Prostate gland (tissue), 2 donors: ENCODE measurements around the gene PSMB10.

Source experiments
- POLR2A ChIP-seq: fragments of 450-650 bp; IDR thresholded peaks from one replicate; pipeline ENCODE4 v1.6.1; 2016; ENCODE audit warnings: antibody characterized with exemption, mild to moderate bottlenecking
- POLR2AphosphoS5 ChIP-seq: sonication (generic); formaldehyde crosslinking; IDR thresholded peaks from one replicate; pipeline ENCODE4 v1.6.1; 2017; ENCODE audit warnings: antibody characterized with exemption
- TF ChIP-seq, protein P1 (sequence below), 4 experiments: fragments of 200-600 bp in 2 of 4; fragments of 450-650 bp in 2 of 4; sonication (generic) in 2 of 4; IDR thresholded peaks; 1 replicate in 3 of 4; 2 replicates in 1 of 4; pipeline ENCODE4 v1.5.1; 2016 to 2019; ENCODE audit warnings: antibody characterized with exemption in 4 of 4, mild to moderate bottlenecking in 2 of 4, moderate library complexity in 2 of 4

GRCh38 chr16:67979955-67980678, 43.5 kb upstream of the PSMB10 start, which contains the start of gene DPEP3:
- TF ChIP-seq, protein P1, sequence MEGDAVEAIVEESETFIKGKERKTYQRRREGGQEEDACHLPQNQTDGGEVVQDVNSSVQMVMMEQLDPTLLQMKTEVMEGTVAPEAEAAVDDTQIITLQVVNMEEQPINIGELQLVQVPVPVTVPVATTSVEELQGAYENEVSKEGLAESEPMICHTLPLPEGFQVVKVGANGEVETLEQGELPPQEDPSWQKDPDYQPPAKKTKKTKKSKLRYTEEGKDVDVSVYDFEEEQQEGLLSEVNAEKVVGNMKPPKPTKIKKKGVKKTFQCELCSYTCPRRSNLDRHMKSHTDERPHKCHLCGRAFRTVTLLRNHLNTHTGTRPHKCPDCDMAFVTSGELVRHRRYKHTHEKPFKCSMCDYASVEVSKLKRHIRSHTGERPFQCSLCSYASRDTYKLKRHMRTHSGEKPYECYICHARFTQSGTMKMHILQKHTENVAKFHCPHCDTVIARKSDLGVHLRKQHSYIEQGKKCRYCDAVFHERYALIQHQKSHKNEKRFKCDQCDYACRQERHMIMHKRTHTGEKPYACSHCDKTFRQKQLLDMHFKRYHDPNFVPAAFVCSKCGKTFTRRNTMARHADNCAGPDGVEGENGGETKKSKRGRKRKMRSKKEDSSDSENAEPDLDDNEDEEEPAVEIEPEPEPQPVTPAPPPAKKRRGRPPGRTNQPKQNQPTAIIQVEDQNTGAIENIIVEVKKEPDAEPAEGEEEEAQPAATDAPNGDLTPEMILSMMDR (IDR thresholded peaks at IDR 0.05): no peak
- TF ChIP-seq POLR2A (no peak), POLR2AphosphoS5 (no peak)
